Bronchial epithelial cell (primary cell): ENCODE results near the gene GATAD1. TPM values are rescaled to one million over a fixed set of nuclear protein-coding genes. Genes with fewer than 3 reads are reported as not detected.

ENCODE experiments used
- DNase-seq: peaks from one replicate; pipeline ENCODE4 v3.0.0-alpha.2; 2010; ENCODE audit warnings: low read depth
- FAIRE-seq: peaks from 2 replicates; lab custom pipeline; 2011; peaks lifted over from hg19 to GRCh38; lab: Jason Lieb, UNC
- H3K27me3 ChIP-seq: 2 replicates; pipeline ENCODE4 v1.5.1; 2011; ENCODE audit warnings: low read length; ENCODE audit not compliant: control insufficient read depth, insufficient read depth
- H3K36me3 ChIP-seq: 2 replicates; pipeline ENCODE4 v1.5.1; 2011; ENCODE audit warnings: low read length; ENCODE audit not compliant: control insufficient read depth, insufficient read depth
- H3K4me3 ChIP-seq: 2 replicates; pipeline ENCODE4 v1.5.1; 2011; ENCODE audit warnings: mild to moderate bottlenecking, low read depth, low read length, control low read depth
- total RNA-seq: library from RNA; depleted of rRNA; stranded (reverse); fragments of >200 nt; gene quantifications from 2 replicates; pipeline ENCODE4 v1.2.1, GENCODE V29; 2014
- TF ChIP-seq, protein P1 (sequence below): IDR thresholded peaks from 2 replicates; pipeline ENCODE4 v1.5.1; 2011; ENCODE audit warnings: mild to moderate bottlenecking, moderate library complexity, low read length, control low read depth, inconsistent platforms; ENCODE audit not compliant: insufficient read depth, severe bottlenecking

GATAD1 gene, protein sequence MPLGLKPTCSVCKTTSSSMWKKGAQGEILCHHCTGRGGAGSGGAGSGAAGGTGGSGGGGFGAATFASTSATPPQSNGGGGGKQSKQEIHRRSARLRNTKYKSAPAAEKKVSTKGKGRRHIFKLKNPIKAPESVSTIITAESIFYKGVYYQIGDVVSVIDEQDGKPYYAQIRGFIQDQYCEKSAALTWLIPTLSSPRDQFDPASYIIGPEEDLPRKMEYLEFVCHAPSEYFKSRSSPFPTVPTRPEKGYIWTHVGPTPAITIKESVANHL
- total RNA-seq, result 14.3 and 16.3 TPM in 2 replicates

DNA sequence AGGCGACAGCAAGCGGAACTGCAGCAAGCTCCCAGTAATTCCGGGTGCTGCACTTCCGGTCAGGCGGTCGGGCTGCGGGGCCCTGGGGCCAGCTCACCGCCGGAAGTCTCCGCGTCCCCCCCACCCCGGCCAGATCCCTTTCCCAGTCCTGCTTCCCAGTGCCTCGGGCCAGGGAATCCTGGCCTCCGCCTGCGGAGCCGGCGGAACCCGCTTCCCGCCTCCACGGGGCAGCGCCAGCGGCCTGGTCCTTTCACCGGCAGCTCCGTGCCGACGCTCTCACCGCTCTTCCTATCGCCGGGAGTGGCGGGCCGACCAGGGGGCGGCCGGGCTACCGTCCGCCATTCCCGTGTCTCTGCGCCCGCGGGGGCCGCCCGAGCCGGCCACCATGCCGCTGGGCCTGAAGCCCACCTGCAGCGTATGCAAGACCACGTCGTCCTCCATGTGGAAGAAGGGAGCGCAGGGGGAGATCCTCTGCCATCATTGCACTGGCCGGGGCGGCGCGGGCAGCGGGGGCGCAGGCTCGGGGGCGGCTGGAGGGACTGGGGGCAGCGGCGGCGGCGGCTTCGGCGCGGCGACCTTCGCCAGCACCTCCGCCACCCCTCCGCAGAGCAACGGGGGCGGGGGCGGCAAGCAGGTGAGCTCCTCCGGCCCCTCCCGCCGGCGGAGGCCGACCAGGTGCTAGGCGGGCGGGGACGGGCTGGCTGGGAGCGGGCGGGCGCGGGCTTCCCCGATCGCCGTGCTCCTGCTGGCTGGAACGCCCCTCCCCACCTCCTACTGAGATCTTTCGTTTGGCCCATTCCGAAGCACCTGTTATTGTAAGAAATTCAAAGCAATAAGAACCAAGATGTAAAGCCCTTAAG is at the start of gene GATAD1:
Gene GATAD1, plus strand, starts transcription at position 138 of the 860 bp plus-strand sequence. Its CDS starts 248 bp downstream, at position 386.
- TF ChIP-seq, protein P1, sequence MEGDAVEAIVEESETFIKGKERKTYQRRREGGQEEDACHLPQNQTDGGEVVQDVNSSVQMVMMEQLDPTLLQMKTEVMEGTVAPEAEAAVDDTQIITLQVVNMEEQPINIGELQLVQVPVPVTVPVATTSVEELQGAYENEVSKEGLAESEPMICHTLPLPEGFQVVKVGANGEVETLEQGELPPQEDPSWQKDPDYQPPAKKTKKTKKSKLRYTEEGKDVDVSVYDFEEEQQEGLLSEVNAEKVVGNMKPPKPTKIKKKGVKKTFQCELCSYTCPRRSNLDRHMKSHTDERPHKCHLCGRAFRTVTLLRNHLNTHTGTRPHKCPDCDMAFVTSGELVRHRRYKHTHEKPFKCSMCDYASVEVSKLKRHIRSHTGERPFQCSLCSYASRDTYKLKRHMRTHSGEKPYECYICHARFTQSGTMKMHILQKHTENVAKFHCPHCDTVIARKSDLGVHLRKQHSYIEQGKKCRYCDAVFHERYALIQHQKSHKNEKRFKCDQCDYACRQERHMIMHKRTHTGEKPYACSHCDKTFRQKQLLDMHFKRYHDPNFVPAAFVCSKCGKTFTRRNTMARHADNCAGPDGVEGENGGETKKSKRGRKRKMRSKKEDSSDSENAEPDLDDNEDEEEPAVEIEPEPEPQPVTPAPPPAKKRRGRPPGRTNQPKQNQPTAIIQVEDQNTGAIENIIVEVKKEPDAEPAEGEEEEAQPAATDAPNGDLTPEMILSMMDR, result peak; percentile 87
- H3K4me3 ChIP-seq, result peak within 1 kb of the TSS; percentile 86
- FAIRE-seq (no peak), DNase-seq (peak; percentile 77)
- no peaks in the 10 kb centered on the region for H3K27me3 ChIP-seq
- H3K36me3 ChIP-seq, result peaks cover 7% of the 10 kb centered on the region

DNA sequence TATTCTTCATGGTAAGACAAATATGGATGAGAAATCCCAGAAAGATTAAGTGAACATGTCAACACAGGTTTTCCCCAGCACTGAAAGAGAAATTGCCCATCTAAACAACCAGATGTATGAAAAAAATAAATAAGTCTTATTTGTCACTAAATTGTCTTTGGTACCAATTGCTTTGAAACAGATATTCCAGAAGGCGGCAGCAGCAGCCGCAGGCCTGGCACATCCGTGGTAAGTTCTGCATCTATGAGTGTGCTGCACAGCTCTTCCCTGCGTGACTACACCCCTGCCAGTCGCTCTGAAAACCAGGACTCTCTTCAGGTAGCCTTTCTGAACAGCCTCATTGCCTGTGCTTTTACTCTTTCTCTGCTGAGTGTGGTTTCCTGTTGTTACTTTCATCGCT is 49.7 kb upstream of the GATAD1 start:
- TF ChIP-seq, protein P1, result no peak
- no peak for DNase-seq
- no peak for FAIRE-seq
- no peaks in the 10 kb centered on the region for H3K27me3 ChIP-seq
- H3K36me3 ChIP-seq, result peaks cover 9% of the 10 kb centered on the region
- H3K4me3 ChIP-seq, result no peak overlapping the region

DNA sequence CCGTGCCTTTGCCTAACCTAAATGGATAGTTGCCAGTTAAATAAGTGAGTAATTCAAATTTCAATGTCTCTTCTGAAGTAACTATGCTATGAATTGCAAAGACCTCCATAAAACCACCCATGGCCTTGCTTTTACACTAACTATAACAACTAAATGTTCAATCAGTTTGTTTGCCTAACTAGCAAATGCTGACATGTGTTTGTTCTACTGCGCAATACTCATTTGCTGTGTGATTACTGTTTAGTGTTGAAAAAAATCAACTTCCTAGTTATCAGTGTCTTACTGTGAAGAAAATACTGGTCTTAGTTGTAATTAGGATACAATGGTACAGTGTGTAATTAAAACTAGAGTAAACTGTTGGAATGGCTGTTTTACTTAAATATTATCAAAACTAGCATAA is 47.3 kb upstream of the GATAD1 start:
- TF ChIP-seq, protein P1, result no peak
- no peak for DNase-seq
- Histone ChIP-seq H3K36me3 (peaks cover 9% of the 10 kb centered on the region), H3K27me3 (no peaks in the 10 kb centered on the region), H3K4me3 (no peak overlapping the region)
- no peak for FAIRE-seq

DNA sequence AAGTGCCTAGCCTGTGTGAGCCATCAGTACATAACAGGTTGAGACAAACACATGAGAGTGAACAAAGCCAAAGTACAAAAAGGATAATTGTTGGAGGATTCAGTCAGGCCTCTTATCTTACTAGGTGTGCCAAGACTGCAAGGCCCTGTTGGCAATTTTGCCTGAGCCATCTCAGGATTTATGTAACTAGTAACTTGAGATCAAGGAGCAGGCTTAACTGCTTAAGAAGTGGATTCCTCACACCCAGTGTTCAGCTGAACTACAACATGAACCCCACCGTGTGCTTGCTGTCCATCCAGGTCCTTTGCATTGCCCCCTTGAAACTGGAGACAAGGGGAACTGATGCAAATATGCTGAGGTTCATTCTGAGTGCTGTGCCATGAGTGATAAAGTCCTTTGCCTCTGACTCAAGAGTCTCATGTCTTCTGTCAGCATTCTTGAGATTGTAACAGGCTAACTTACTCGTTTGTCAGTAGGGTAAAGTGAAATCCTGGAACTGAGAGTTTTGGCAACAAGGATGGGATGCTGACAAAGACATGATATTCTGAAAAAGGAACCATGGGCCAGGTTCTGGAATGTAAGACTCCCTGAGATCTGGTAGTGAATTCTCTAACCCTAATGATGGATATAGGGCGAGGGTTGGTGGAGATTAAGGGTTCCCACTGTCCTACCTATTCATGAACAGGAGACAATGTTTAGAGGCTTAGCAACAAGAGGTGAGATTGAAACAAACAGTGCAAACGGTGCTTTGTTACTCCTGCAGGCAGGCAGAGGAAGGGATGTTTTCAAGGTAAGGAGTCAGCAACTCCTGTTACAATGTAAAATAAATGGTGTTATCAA is 44.1 kb upstream of the GATAD1 start:
- peak; percentile 85 for DNase-seq
- Histone ChIP-seq H3K36me3 (peaks cover 4% of the 10 kb centered on the region), H3K27me3 (no peaks in the 10 kb centered on the region), H3K4me3 (no peak overlapping the region)
- TF ChIP-seq, protein P1, result no peak
- FAIRE-seq, result peak; percentile 84

DNA sequence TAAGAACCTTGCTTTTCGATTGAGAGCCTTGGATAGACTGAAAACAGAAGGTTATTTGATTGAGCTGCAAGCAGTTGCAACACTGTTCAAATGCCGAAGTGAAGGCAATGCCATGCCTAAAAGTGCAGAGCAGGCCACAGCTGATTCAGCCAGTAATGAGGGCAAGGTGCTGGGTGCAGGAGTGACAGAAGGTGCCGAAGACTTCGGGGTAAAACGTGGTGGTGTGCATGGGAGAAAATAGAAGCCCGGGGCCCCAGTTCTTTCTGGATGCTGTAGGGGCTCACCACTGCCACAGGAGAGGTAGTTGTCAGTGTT is 43.6 kb upstream of the GATAD1 start:
- Histone ChIP-seq H3K4me3 (no peak overlapping the region), H3K36me3 (peaks cover 1% of the 10 kb centered on the region), H3K27me3 (no peaks in the 10 kb centered on the region)
- TF ChIP-seq, protein P1, result no peak
- DNase-seq (no peak), FAIRE-seq (no peak)
